Osteocyte (in vitro differentiated cells): Measurements from ENCODE around the gene FREM3. TPM values are rescaled to one million over a fixed set of nuclear protein-coding genes. Genes with fewer than 3 reads are reported as not detected.
"Not testable (repeated sequence)": the region's sequence is repeated elsewhere in the genome, so short reads cannot be mapped to it uniquely, and the experiment has no call there.

ENCODE experiments used
- DNase-seq: peaks from one replicate; pipeline ENCODE4 v3.0.0; 2021; ENCODE audit warnings: mixed read lengths; ENCODE audit not compliant: unreplicated experiment; ENCODE audit errors: extremely low spot score
- H3K27ac Mint-ChIP-seq: one replicate; pipeline ENCODE4 v1.8.0; 2021; ENCODE audit warnings: mild to moderate bottlenecking, mixed read lengths; ENCODE audit not compliant: unreplicated experiment
- H3K27me3 Mint-ChIP-seq: one replicate; pipeline ENCODE4 v1.8.0; 2021; ENCODE audit warnings: mixed read lengths; ENCODE audit not compliant: unreplicated experiment
- H3K36me3 Mint-ChIP-seq: one replicate; pipeline ENCODE4 v1.8.0; 2021; ENCODE audit warnings: mixed read lengths; ENCODE audit not compliant: unreplicated experiment
- H3K4me1 Mint-ChIP-seq: one replicate; pipeline ENCODE4 v1.8.0; 2021; ENCODE audit warnings: mixed read lengths; ENCODE audit not compliant: unreplicated experiment
- H3K4me3 Mint-ChIP-seq: one replicate; pipeline ENCODE4 v1.8.0; 2021; ENCODE audit warnings: mild to moderate bottlenecking, moderate library complexity, mixed read lengths; ENCODE audit not compliant: unreplicated experiment
- H3K9me3 Mint-ChIP-seq: one replicate; pipeline ENCODE4 v1.8.0; 2021; ENCODE audit warnings: mixed read lengths; ENCODE audit not compliant: unreplicated experiment
- total RNA-seq: library from RNA; stranded (reverse); gene quantifications from 2 replicates; pipeline ENCODE4 v1.2.1, GENCODE V29; 2021
- TF ChIP-seq, protein P1 (sequence below): fragments of 200-600 bp; sonication (generic); IDR thresholded peaks from 2 replicates; pipeline ENCODE4 v1.5.0; 2021; ENCODE audit warnings: antibody characterized with exemption, mild to moderate bottlenecking, moderate library complexity

The FREM3 gene
- total RNA-seq, 1 donor from 2014 or later, result not detected

DNA sequence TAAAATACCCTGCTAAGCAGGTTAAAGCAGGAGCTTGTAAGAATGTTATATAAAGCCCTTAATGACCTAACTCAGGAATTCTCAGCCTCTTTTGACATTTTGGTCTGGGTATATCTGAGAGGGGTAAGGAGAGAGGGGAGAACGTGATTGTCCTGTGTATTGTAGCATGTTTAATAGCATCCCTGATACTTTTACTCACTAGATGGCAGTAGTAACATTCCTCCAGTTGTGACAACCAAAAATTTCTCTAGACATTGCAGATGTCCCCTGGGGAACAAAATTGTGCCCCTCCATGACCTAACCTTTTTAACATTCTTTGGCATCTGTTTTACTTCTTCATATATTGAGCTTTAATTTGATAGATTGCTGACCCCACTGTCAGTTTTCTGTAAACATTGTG, 169.1 kb downstream of the FREM3 start:
- Mint-ChIP-seq H3K27me3 (no peaks in the 10 kb centered on the region), H3K9me3 (no peaks in the 10 kb centered on the region), H3K27ac (no peak overlapping the region), H3K4me3 (no peak overlapping the region), H3K36me3 (peaks cover 66% of the 10 kb centered on the region), H3K4me1 (peaks cover 6% of the 10 kb centered on the region)
- DNase-seq, result no peak
- TF ChIP-seq, protein P1, sequence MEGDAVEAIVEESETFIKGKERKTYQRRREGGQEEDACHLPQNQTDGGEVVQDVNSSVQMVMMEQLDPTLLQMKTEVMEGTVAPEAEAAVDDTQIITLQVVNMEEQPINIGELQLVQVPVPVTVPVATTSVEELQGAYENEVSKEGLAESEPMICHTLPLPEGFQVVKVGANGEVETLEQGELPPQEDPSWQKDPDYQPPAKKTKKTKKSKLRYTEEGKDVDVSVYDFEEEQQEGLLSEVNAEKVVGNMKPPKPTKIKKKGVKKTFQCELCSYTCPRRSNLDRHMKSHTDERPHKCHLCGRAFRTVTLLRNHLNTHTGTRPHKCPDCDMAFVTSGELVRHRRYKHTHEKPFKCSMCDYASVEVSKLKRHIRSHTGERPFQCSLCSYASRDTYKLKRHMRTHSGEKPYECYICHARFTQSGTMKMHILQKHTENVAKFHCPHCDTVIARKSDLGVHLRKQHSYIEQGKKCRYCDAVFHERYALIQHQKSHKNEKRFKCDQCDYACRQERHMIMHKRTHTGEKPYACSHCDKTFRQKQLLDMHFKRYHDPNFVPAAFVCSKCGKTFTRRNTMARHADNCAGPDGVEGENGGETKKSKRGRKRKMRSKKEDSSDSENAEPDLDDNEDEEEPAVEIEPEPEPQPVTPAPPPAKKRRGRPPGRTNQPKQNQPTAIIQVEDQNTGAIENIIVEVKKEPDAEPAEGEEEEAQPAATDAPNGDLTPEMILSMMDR, result peak; percentile 61

DNA sequence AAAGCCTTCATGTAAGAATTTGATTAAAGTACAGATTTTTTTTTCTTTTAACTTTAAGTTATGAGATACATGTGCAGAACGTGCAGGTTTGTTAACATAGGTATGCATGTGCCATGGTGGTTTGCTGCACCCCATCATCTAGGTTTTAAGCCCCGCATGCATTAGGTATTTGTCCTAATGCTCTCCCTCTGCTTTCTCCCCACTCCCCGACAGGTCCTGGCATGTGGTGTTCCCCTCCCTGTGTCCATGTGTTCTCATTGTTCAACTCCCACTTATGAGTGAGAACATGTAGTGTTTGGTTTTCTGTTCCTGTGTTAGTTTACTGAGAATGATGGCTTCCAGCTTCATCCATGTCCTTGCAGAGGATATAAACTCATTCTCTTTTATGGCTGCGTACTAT, 172.4 kb downstream of the FREM3 start:
- Mint-ChIP-seq H3K36me3 (peaks cover 67% of the 10 kb centered on the region), H3K27ac (peak overlapping the region; percentile 11)
- not testable (repeated sequence) for H3K9me3 Mint-ChIP-seq, H3K27me3 Mint-ChIP-seq, DNase-seq, H3K4me1 Mint-ChIP-seq, H3K4me3 Mint-ChIP-seq

Other genes with a start within 250 kb of the FREM3 start
- 51.1 and 56.2 TPM in 2 replicates for gene SMARCA5, start 187.0 kb downstream of the FREM3 start, total RNA-seq
- not detected in 2 replicates for gene GYPE, start 204.9 kb upstream of the FREM3 start, total RNA-seq